Eye (tissue), 1 donor: Measurements from ENCODE around the gene SLC22A13.
"Not testable (repeated sequence)": the region's sequence is repeated elsewhere in the genome, so short reads cannot be mapped to it uniquely, and the experiment has no call there.

ENCODE experiments used
- DNase-seq: peaks from one replicate; pipeline ENCODE4 v3.0.0-alpha.2; 2015

The SLC22A13 gene

DNA sequence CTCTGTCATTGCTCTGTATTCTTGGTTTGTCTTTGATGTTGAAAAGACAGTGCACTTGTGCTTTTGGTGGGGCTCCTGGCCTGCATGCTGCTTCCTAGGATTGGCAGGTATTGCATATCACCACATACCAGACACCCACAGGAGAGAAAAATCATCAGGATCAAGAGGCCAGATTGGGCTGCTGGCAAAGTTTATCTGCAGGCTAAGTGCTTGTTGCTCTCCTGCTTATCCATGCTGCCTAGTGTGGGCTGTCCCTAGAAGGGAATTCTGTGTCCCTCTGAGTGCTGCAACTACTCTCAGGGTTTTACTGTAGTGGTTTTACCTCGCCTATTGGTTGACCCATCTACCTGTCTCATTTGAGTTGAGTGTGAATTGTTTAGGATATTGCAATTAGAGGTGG, 833 bp upstream of the SLC22A13 start:
- DNase-seq: no peak

GRCh38 chr3:38266810-38267209, 1.2 kb downstream of the SLC22A13 start:
- no peak for DNase-seq

- no peak for DNase-seq
These were observed 2.0 kb downstream of the SLC22A13 start for GRCh38 chr3:38267662-38268061.

DNA sequence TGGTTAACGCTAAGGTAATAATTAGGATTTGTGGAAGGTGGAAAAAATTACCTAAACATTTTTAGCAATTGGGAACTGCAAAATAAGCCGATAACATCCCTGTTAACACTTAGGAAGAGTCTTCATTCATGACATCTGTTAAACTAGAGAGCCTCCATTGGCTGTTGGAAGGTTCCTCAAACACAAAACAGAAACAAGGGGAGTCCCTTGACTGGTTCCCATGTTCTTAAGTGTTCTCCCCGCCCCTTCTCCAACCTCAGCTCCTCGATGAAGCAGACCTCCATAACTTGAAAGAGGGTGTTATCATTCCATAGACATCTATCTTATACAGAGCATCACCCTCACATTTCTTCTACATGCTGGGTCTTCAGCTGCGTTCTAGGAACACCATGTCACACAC, 2.5 kb downstream of the SLC22A13 start:
- no peak for DNase-seq

DNA sequence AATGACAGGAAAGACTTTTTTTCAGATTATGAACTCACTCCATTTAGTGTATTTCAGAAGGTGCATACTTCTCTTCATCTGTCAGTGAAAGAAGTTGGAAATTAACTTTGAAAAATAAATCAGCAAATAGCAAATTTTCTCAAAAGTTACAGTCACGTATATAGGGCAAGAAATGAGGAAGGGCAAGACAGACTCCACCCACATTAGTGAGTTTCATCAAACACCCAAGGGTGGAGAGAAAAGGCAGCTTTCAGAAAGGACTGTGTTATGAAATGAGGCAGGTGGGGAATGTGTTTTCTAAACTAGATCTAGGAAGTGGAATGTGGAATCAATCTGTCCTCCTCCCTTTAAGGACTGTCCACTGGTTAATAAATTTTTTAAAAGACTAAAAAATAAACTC, 2.9 kb downstream of the SLC22A13 start:
- no peak for DNase-seq

DNA sequence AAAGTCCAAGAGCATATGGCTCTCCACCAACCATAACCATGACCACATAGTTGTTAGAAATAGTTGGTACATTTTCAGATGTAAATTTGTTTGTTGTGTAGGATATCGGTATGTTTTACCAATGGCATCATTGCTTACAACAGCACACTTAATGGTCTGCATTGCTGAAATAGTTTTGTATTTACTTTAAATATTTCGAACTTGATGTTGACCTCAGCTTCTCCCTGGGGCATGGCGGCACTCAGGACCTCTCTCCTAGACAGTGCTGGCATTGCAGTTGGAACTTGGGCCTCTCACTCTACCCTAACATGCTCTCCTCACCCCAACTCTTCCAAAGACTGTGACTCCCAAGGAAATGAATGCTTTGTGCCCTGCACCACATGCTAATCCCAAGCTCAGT, 5.0 kb downstream of the SLC22A13 start:
- DNase-seq: no peak

- DNase-seq: no peak
These were observed 5.9 kb downstream of the SLC22A13 start for GRCh38 chr3:38271553-38271952.

DNA sequence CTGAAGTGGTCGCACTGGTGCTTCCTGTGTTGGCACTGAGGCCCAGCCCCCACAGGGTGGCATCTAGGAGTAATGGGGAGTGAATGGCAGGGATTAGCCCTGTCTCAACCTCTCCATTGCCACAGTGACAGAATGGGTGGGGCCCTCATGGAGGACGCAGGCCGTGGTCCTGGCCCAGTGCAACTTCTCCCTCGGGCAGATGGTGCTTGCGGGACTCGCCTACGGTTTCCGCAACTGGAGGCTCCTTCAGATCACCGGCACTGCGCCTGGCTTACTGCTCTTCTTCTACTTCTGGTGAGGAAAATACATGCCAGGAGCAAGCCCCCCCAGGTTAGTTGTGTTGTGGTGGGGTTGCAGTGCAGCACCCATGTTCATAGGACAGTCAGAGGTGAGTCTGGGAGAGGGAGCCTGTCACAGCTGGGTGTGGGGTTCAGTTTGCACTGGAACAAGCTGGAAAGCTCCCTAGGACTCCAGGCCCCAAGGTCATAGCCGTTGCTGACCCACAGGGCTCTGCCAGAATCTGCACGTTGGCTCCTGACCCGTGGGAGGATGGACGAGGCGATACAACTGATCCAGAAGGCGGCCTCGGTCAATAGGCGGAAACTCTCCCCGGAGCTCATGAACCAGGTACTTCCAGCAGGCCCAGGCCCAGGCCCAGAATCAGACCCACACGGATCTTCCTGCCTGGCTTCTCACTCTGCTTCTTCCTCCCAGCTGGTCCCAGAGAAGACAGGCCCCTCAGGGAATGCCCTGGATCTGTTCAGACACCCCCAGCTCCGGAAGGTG, 9.4 kb downstream of the SLC22A13 start:
- DNase-seq: no peak

DNA sequence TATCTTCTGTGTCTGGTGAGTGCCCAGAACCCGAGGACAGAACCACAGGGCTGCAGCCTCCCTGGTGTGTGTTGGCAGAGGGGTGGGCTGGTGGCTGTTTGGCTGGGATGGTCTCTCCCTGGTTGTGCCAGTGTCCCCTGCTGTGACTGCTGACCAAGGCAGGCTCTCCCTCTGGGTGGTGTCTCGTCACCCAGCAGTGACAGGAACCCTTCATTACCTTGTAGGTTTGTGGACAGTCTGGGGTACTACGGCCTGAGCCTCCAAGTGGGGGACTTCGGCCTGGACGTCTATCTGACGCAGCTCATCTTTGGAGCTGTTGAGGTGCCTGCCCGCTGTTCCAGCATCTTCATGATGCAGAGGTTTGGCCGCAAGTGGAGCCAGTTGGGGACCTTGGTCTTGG, 10.0 kb downstream of the SLC22A13 start:
- DNase-seq: no peak

DNA sequence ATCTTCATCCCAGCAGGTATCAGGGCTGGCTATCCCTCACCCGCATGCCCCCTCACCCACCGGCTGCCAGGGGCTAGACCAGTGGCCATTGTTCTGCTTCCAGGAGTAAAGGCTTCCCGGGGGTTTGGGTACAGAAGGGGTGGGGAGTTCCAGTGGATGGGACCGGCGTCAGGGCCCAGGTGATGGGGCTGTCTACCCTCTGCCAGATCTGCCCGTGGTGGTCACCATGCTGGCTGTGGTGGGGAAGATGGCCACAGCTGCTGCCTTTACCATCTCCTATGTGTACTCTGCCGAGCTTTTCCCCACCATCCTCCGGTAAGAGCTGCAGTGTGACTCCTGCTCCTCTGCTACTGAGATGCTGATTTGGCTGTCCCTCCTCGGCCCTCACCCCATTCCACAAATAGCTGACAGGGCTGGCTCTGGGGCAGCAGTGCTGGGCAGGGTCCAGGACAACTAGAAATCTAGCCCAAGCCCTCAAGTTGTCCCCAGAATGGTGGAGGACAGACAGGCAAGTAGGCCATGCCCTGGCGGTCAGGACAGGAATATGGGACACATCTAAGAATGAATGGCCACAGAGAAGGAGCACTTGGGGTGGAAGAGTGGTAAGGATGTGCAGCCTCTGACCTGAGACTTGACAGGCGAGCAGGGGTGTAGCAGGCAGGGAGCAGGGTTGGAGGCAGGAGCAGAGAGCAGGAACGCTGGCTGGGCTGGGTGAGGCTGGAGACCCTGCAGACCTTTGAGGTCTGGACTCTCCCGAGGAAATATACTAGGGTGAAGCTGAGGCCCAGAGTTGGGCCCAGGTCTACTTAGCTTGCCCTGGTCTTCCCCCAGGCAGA, 10.7 kb downstream of the SLC22A13 start:
- no peak for DNase-seq

GRCh38 chr3:38276917-38277630, 11.5 kb downstream of the SLC22A13 start:
- DNase-seq: no peak

DNA sequence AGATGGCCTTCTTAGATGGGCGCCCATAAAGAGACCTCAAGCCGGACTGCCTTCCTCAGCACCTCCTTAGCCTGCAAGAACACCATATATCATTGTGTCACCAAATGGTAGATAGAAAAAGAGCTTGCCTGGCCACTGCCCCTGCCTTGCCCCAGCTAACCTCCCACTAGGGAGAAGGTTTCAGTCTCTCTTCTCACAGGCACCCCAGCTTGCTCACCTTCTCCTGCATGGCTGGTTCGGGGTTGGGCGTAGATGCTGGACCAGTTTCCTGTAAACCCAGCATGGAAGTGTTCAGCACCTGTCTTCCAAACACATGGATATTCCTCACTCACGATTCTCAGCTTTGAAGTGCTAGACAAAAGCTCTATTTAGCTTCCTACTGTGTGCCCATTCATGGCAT, 13.2 kb downstream of the SLC22A13 start:
- no peak for DNase-seq

- DNase-seq: no peak
These were observed 16.5 kb downstream of the SLC22A13 start, which contains the start of gene SLC22A14 for GRCh38 chr3:38281895-38282686. SLC22A14 (plus strand) TSS chr3:38282294; CDS start chr3:38306027, 23,733 bp downstream.

DNA sequence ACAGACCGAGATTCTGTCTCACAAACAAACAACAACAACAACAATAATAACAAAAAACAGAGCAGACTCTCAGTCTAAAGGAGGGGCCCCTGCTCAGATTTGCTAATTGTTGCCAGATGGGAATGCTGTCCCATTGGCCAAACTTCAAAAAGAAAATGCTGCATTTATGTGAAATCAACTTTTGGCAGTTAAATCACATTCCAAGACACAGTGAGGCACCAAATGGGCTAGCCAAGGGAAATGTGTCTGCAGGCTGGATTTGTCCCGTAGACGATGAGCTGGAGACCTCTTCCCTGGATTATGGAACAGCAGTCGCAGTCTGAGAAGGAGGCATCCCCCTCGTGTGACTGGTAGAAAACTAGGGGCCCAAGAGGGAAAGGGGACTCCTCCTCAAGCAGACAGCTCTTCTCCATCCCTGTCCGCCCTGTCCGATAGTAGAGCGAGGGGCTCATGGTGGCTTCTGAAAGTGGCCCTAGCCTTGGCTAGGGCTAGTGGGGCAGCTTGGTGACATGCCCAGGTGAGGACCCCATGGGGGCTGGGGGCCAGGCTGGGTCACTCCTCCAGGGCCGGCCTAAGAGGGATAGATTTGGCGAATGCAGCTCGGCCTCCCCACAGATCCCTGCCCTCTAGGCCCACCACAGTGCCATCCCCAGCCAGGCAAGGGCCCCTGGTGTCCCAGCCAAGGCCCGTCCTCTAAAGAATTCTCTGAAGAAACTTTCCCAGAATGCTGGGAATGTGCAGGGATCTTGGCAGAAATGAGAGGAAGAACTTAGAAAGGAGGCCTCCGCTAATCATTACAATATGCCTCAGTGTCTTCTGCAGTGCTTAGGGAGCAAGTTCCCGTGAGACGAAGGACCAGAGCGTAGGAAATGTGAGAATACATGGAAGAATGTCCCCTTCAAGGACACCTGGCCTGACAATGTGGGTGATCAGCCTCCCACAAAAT, 18.5 kb downstream of the SLC22A13 start:
- DNase-seq: peak; percentile 14

- DNase-seq: no peak
These were observed 19.1 kb downstream of the SLC22A13 start for GRCh38 chr3:38284756-38285150.

DNA sequence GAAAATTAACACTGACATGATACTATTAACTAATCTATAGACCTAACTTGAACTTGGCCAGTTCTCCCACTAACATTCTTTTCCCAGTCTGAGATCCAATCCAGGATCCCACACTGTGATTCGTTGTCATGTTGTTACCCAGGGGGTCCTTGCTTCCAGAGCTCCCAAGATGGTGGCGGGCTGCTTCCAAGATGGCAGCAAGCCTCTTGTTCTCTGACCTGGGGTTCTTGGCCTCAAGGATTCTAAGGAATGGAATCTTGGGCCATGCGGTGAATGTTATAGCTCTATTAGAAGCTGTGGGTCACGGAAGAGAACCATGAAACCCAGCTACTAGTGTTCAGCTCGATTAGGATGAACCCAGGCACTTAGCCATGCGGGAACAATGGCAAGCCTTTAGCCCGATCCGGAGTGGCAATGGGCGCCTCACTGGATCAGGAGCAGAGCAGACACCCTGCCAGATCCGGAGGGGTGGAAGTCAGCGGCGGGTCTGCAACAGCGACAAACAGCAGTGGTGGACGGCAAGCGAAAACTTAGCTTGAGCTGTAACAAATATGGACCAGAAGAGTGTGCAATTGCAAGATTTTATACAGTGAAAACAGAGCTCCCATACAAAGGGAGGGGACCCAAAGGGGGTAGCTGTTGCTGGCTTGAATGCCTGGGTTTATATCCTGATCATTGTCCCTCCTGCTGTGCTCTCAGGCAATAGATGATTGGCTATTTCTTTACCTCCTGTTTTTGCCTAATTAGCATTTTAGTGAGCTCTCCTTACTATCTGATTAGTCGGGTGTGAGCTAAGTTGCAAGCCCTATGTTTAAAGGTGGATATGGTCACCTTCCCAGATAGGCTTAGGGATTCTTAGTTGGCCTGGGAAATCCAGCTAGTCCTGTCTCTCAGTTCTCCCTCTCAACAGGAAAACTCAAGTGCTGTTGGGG, 23.9 kb downstream of the SLC22A13 start:
- not testable (repeated sequence) for DNase-seq

- DNase-seq: not testable (repeated sequence)
These were observed 31.4 kb downstream of the SLC22A13 start for GRCh38 chr3:38297053-38297452.

DNA sequence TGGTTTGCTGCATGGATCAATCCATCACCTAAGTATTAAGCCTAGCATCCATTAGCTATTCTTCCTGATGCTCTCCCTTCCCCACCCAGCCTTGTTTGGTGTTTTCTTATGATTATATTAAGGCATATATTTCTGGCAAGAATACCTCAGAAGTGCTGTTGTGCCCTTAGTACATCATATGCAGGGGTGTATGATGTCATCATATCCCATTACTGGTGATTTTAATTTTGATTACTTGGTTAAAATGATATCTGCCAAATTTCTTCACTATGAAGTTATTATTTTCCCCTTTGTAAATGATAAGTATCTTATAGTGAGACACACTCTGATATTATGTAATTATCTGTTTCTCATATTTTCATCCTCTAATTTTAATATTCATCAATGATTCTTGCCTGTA, 31.9 kb downstream of the SLC22A13 start:
- no peak for DNase-seq

GRCh38 chr3:38297947-38298711, 32.5 kb downstream of the SLC22A13 start:
- DNase-seq: peak; percentile 12
